ENCODE results near the gene ZNF469. TPM values are rescaled to one million over a fixed set of nuclear protein-coding genes. Genes with fewer than 3 reads are reported as not detected.

Gene ZNF469
- total and polyA plus RNA-seq, 2 of the 13 experiments (the other 11 are each of a cell fraction or from before 2014, with no cell fraction given) = not detected

GRCh38 chr16:88378836-88379693, 3.7 kb upstream of the ZNF469 start:
- Histone ChIP-seq H3K4me2 (ENCODE audit: low read depth, low read length) (no peak overlapping the region), H4K20me1 (ENCODE audit: insufficient read depth, low read length) (no peaks in the 10 kb centered on the region), H3K4me1 (ENCODE audit: insufficient read depth, low read length) (no peaks in the 10 kb centered on the region), H3K36me3 (replicated peaks in 1 of 2; ENCODE audit: control insufficient read depth in 1 of 2, insufficient read depth in 2 of 2, low read length in 2 of 2) (no peaks in the 10 kb centered on the region), H3K27ac (ENCODE audit: extremely low read length, insufficient read depth, low read length) (no peak overlapping the region), H2AFZ (ENCODE audit: low read length) (no peak overlapping the region), H3K79me2 (ENCODE audit: insufficient read depth, low read length) (no peaks in the 10 kb centered on the region), H3K27me3 (ENCODE audit: control insufficient read depth in 1 of 2, insufficient read depth in 2 of 2, low read length in 2 of 2) (peaks cover 41 to 83% of the 10 kb centered on the region in 2 experiments; a peak in 4 of 5 replicates), H3K4me3 (replicated peaks in 1 of 3; ENCODE audit: insufficient read depth in 1 of 3, low read depth in 2 of 3, low read length in 3 of 3) (no peak overlapping the region), H3K9me3 (ENCODE audit: low read length) (no peaks in the 10 kb centered on the region), H3K9ac (ENCODE audit: insufficient read depth, low read depth, low read length) (no peak overlapping the region)
- POLR2A ChIA-PET = no interaction called here
- no peak for DNase-seq (ENCODE audit: low spot score)
- 0% methylated on average over 6 of the region's 25 CpGs for WGBS (ENCODE audit: low lambda C conversion rate)
- CTCF ChIA-PET (ENCODE audit: low intra/inter-chr PET ratio, low total read pairs) = no interaction called here
- ATAC-seq = no peak
- no TSS peak for BruUV-seq (replicated peaks)
- in situ Hi-C loops (cut with HindIII; ENCODE audit: extremely low pct_ligation_motif_present, low pct_unique_long_range_greater_than_20kb) (no loop called here), intact Hi-C loops (cut with micrococcal nuclease; ENCODE audit: unreplicated experiment) (no loop called here)
- FAIRE-seq = no peak
- TF ChIP-seq GTF3A (CRISPR knock-in tag; conservative IDR thresholded peaks at IDR 0.05) (no peak), AGO2 (optimal IDR thresholded peaks at IDR 0.05; ENCODE audit: low read depth, low read length) (no peak), STAG1 (CRISPR knock-in tag; IDR thresholded peaks at IDR 0.05) (0 out of 2 replicates have a peak, but pooled peaks have one; percentile 5), CTCF (CRISPR knock-in tag; IDR thresholded peaks at IDR 0.05) (0 out of 2 replicates have a peak, but pooled peaks have one; percentile 9), ZNF20 (CRISPR knock-in tag; IDR thresholded peaks at IDR 0.05) (no peak), MEF2D (CRISPR knock-in tag; IDR thresholded peaks at IDR 0.05) (no peak), CAMTA2 (CRISPR knock-in tag; IDR thresholded peaks at IDR 0.05; ENCODE audit: borderline replicate concordance) (no peak), ZSCAN30 (CRISPR knock-in tag; IDR thresholded peaks at IDR 0.05) (no peak), RBM39 (IDR thresholded peaks at IDR 0.05; ENCODE audit: low read depth, low read length, poor library complexity, severe bottlenecking) (no peak), ZNF562 (CRISPR knock-in tag; IDR thresholded peaks at IDR 0.05; ENCODE audit: borderline replicate concordance) (no peak)
- TF ChIP-seq, protein P1, sequence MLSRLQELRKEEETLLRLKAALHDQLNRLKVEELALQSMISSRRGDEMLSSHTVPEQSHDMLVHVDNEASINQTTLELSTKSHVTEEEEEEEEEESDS (CRISPR knock-in tag; IDR thresholded peaks at IDR 0.05; ENCODE audit: borderline replicate concordance) = no peak
- TF ChIP-seq, protein P2, sequence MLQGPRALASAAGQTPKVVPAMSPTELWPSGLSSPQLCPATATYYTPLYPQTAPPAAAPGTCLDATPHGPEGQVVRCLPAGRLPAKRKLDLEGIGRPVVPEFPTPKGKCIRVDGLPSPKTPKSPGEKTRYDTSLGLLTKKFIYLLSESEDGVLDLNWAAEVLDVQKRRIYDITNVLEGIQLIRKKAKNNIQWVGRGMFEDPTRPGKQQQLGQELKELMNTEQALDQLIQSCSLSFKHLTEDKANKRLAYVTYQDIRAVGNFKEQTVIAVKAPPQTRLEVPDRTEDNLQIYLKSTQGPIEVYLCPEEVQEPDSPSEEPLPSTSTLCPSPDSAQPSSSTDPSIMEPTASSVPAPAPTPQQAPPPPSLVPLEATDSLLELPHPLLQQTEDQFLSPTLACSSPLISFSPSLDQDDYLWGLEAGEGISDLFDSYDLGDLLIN (CRISPR knock-in tag; IDR thresholded peaks at IDR 0.05; ENCODE audit: borderline replicate concordance) = 0 out of 2 replicates have a peak, but pooled peaks have one; percentile 8
- TF ChIP-seq, protein P3, sequence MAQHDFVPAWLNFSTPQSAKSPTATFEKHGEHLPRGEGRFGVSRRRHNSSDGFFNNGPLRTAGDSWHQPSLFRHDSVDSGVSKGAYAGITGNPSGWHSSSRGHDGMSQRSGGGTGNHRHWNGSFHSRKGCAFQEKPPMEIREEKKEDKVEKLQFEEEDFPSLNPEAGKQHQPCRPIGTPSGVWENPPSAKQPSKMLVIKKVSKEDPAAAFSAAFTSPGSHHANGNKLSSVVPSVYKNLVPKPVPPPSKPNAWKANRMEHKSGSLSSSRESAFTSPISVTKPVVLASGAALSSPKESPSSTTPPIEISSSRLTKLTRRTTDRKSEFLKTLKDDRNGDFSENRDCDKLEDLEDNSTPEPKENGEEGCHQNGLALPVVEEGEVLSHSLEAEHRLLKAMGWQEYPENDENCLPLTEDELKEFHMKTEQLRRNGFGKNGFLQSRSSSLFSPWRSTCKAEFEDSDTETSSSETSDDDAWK (CRISPR knock-in tag; IDR thresholded peaks at IDR 0.05) = no peak
- TF ChIP-seq, protein P4, sequence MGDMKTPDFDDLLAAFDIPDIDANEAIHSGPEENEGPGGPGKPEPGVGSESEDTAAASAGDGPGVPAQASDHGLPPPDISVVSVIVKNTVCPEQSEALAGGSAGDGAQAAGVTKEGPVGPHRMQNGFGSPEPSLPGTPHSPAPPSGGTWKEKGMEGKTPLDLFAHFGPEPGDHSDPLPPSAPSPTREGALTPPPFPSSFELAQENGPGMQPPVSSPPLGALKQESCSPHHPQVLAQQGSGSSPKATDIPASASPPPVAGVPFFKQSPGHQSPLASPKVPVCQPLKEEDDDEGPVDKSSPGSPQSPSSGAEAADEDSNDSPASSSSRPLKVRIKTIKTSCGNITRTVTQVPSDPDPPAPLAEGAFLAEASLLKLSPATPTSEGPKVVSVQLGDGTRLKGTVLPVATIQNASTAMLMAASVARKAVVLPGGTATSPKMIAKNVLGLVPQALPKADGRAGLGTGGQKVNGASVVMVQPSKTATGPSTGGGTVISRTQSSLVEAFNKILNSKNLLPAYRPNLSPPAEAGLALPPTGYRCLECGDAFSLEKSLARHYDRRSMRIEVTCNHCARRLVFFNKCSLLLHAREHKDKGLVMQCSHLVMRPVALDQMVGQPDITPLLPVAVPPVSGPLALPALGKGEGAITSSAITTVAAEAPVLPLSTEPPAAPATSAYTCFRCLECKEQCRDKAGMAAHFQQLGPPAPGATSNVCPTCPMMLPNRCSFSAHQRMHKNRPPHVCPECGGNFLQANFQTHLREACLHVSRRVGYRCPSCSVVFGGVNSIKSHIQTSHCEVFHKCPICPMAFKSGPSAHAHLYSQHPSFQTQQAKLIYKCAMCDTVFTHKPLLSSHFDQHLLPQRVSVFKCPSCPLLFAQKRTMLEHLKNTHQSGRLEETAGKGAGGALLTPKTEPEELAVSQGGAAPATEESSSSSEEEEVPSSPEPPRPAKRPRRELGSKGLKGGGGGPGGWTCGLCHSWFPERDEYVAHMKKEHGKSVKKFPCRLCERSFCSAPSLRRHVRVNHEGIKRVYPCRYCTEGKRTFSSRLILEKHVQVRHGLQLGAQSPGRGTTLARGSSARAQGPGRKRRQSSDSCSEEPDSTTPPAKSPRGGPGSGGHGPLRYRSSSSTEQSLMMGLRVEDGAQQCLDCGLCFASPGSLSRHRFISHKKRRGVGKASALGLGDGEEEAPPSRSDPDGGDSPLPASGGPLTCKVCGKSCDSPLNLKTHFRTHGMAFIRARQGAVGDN (CRISPR knock-in tag; IDR thresholded peaks at IDR 0.05) = 0 out of 2 replicates have a peak, but pooled peaks have one; percentile 4
